Upper lobe of right lung (tissue), 1 donor: ENCODE data around the gene CTSL. TPM values are rescaled to one million over a fixed set of nuclear protein-coding genes. Genes with fewer than 3 reads are reported as not detected.

ENCODE experiments used
- ATAC-seq: fragments of 200-7000 bp; cut with Tn5 transposase; one replicate; pipeline ENCODE4 v1.9.1; 2020; ENCODE audit warnings: mild to moderate bottlenecking, moderate library complexity
- DNase-seq: peaks from one replicate; pipeline ENCODE4 v3.0.0-alpha.2; 2020
- H3K27ac ChIP-seq: fragments of 200-600 bp; one replicate; pipeline ENCODE4 v1.8.0; 2022
- H3K27me3 ChIP-seq: fragments of 200-600 bp; one replicate; pipeline ENCODE4 v1.8.0; 2022; ENCODE audit warnings: mild to moderate bottlenecking
- H3K36me3 ChIP-seq: fragments of 200-600 bp; one replicate; pipeline ENCODE4 v1.8.0; 2022
- H3K4me1 ChIP-seq: fragments of 200-600 bp; one replicate; pipeline ENCODE4 v1.8.0; 2022
- H3K4me3 ChIP-seq: fragments of 200-600 bp; one replicate; pipeline ENCODE4 v1.8.0; 2022; ENCODE audit warnings: mild to moderate bottlenecking
- H3K9me3 ChIP-seq: fragments of 200-600 bp; one replicate; pipeline ENCODE4 v1.8.0; 2022
- CTCF ChIP-seq: fragments of 200-600 bp; IDR thresholded peaks from one replicate; pipeline ENCODE4 v1.8.0; 2022; ENCODE audit warnings: antibody characterized with exemption
- intact Hi-C: fragments of 100-400 bp; cut with DNase I; formaldehyde crosslinking; loops from one replicate; pipeline ENCODE4 v1.11.0; 2022
- total RNA-seq: library from RNA; stranded (reverse); fragmentation: NEBNext Ultra II Directional; extraction: Animal tissue kit (Norgen Biotek cat#: 25700); gene quantifications from one replicate; pipeline ENCODE4 v1.2.1, GENCODE V29; 2021
- donor health status: DM: no; HTN: yes; CAD: no; lungs with severe emphysema.

Gene CTSL
- total RNA-seq, 1 donor from 2014 or later, result 146 TPM

- H3K27ac ChIP-seq, result no peak overlapping the region
- no peak for TF ChIP-seq CTCF
- no peaks in the 10 kb centered on the region for H3K4me1 ChIP-seq
- H3K9me3 ChIP-seq, result no peaks in the 10 kb centered on the region
- H3K27me3 ChIP-seq, result no peaks in the 10 kb centered on the region
- no peak for ATAC-seq
- H3K36me3 ChIP-seq, result peaks cover 36% of the 10 kb centered on the region
- no peak for DNase-seq
- intact Hi-C loops, result no loop called here
- H3K4me3 ChIP-seq, result no peak overlapping the region
These were observed 7.5 kb downstream of the CTSL start for GRCh38 chr9:87733273-87734052.

- intact Hi-C loops, result no loop called here
- H3K4me1 ChIP-seq, result no peaks in the 10 kb centered on the region
These were observed 8.2 kb downstream of the CTSL start for GRCh38 chr9:87734106-87734505.

GRCh38 chr9:87739546-87739945 is 13.6 kb downstream of the CTSL start:
- H3K4me3 ChIP-seq, result no peak overlapping the region
- TF ChIP-seq CTCF, result no peak
- DNase-seq (no peak), ATAC-seq (no peak)
- no peaks in the 10 kb centered on the region for H3K9me3 ChIP-seq
- H3K27ac ChIP-seq, result no peak overlapping the region
- no peaks in the 10 kb centered on the region for H3K27me3 ChIP-seq
- no peaks in the 10 kb centered on the region for H3K4me1 ChIP-seq
- H3K36me3 ChIP-seq, result no peaks in the 10 kb centered on the region
- intact Hi-C loops, result no loop called here

More at GRCh38 chr9:87734106-87734505, 8.2 kb downstream of the CTSL start:
- ATAC-seq (no peak), DNase-seq (no peak)
- no peaks in the 10 kb centered on the region for H3K27me3 ChIP-seq
- H3K4me3 ChIP-seq, result no peak overlapping the region
- peaks cover 30% of the 10 kb centered on the region for H3K36me3 ChIP-seq
- H3K9me3 ChIP-seq, result no peaks in the 10 kb centered on the region
- TF ChIP-seq CTCF, result no peak
- H3K27ac ChIP-seq, result no peak overlapping the region

- no peak overlapping the region for H3K27ac ChIP-seq
- no peaks in the 10 kb centered on the region for H3K36me3 ChIP-seq
- no peaks in the 10 kb centered on the region for H3K27me3 ChIP-seq
- no peak overlapping the region for H3K4me3 ChIP-seq
- intact Hi-C loops, result no loop called here
- H3K4me1 ChIP-seq, result no peaks in the 10 kb centered on the region
- TF ChIP-seq CTCF, result no peak
- ATAC-seq, result no peak
- DNase-seq, result no peak
- no peaks in the 10 kb centered on the region for H3K9me3 ChIP-seq
These were observed 14.3 kb downstream of the CTSL start for GRCh38 chr9:87740209-87740608.

GRCh38 chr9:87741326-87741725 is 15.4 kb downstream of the CTSL start:
- TF ChIP-seq CTCF, result no peak
- no peak overlapping the region for H3K27ac ChIP-seq
- no peaks in the 10 kb centered on the region for H3K27me3 ChIP-seq
- no peak for ATAC-seq
- H3K9me3 ChIP-seq, result no peaks in the 10 kb centered on the region
- H3K4me3 ChIP-seq, result no peak overlapping the region
- intact Hi-C loops, result no loop called here
- H3K36me3 ChIP-seq, result no peaks in the 10 kb centered on the region
- no peak for DNase-seq
- H3K4me1 ChIP-seq, result no peaks in the 10 kb centered on the region
